GM12892 (cell line): ENCODE results near the gene RNF6.

ENCODE experiments used
- POLR2A ChIP-seq: IDR thresholded peaks from 2 replicates; pipeline ENCODE4 v1.6.1; 2011; ENCODE audit warnings: low read depth, low read length, control low read depth
- POLR2AphosphoS5 ChIP-seq: IDR thresholded peaks from 2 replicates; pipeline ENCODE4 v1.6.1; 2011; ENCODE audit warnings: low read depth, low read length, control low read depth

DNA sequence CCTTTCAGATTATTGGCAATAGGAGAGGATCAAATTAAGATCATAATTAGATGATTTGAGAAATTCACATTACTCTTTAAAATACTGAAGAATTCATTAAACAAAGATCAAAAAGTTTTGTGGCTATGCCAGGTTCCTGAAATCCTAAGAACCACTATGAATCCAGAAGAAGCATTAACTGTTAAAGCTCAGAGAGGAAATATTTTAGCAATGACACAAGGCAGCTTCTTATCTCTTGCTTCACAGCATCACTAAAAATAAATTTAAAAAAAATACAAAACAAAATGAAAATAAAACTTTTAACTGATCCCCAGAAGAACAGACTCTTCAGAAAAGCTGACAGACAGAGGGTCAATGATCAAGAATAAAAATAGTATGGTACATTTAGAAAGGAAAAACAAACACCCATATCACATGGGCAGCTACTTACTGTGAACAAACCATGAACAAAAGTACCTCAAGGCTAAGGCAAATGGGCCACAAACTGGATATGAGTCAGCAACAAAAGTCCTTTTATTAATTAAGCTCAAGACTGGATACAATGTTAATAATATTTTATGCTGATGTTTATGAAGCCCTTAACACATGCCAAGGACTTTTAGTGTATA lies 19.6 kb downstream of the RNF6 start:
- TF ChIP-seq POLR2A (no peak), POLR2AphosphoS5 (no peak)
